DND-41 (cell line): ENCODE measurements around the gene TMEM237.

Source experiments
- EZH2 ChIP-seq: IDR thresholded peaks from 3 replicates; pipeline ENCODE4 v1.6.1; 2012; ENCODE audit warnings: borderline replicate concordance, low read depth, mild to moderate bottlenecking, moderate library complexity, low read length, inconsistent platforms; ENCODE audit not compliant: severe bottlenecking
- TF ChIP-seq, protein P1 (sequence below): IDR thresholded peaks from 2 replicates; pipeline ENCODE4 v1.5.1; 2012; ENCODE audit warnings: borderline replicate concordance, low read length, moderate library complexity, mild to moderate bottlenecking; ENCODE audit not compliant: poor library complexity, severe bottlenecking; ENCODE audit errors: extremely low read depth

DNA sequence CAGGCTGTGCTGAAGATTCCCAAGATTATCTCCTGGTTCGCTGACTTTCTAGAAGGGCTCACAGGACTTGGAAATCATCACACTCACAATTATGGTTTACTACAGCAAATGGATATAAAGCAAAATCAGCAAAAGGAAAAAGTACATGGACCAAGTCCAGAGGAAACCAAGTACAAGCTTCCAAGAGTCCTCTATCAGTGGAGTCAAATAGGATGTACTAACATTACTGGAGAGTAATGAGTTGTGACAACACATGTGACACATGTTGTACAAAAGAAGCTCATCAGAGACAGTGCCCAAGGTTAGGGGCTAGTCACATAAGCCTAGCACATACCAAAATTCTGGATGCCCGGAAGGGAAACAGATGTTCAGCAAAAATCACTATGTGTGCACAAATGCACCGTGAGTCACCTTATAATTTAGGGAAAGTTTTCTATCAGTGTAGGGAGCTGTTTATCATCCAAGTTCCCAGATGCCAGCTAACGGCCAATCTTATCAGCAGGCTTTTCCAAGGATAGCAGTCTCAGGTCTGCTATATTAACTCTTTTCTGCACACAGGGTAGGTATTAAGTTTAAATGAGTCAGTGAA lies 9.5 kb downstream of the TMEM237 start:
- TF ChIP-seq EZH2, result no peak
- TF ChIP-seq, protein P1, sequence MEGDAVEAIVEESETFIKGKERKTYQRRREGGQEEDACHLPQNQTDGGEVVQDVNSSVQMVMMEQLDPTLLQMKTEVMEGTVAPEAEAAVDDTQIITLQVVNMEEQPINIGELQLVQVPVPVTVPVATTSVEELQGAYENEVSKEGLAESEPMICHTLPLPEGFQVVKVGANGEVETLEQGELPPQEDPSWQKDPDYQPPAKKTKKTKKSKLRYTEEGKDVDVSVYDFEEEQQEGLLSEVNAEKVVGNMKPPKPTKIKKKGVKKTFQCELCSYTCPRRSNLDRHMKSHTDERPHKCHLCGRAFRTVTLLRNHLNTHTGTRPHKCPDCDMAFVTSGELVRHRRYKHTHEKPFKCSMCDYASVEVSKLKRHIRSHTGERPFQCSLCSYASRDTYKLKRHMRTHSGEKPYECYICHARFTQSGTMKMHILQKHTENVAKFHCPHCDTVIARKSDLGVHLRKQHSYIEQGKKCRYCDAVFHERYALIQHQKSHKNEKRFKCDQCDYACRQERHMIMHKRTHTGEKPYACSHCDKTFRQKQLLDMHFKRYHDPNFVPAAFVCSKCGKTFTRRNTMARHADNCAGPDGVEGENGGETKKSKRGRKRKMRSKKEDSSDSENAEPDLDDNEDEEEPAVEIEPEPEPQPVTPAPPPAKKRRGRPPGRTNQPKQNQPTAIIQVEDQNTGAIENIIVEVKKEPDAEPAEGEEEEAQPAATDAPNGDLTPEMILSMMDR, result no peak
